Measurements from ENCODE around the gene FBL.

DNA sequence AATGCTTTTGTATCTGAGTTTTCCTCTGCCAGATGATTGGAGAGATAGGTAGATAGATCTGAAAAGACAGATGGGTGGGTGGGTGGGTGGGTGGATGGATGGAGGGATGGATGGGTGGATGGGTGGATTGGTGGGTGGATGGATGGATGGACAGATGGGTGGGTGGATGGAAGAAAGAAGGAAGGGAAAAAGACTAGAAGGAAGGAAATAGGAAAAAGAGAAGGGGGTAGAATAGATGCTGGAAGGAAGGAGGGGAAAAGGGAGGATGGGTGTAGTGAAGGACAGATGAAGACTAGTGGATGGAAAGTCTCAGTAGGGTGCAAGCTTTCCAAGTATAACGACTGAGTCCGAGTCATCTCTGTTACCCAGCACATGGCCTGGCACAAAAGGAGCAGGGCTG, 19.0 kb upstream of the FBL start:
- TF ChIP-seq CTCF (IDR thresholded peaks at IDR 0.05): no peak
- no peak for TF ChIP-seq POLR2A (IDR thresholded peaks at IDR 0.05)

All from esophagus squamous epithelium (tissue), 4 donors.